ENCODE data around the gene C11orf87. TPM values are rescaled to one million over a fixed set of nuclear protein-coding genes. Genes with fewer than 3 reads are reported as not detected.

The C11orf87 gene
- total and polyA plus RNA-seq, 9 of the 15 experiments (the other 6 are each of a cell fraction or from before 2014, with no cell fraction given) = not detected

- TF ChIP-seq AFF1 (IDR thresholded peaks at IDR 0.05; ENCODE audit: low read depth in 1 of 2, partially characterized antibody in 2 of 2) (peak in 1 of 2 experiments; percentile 35), TEAD1 (CRISPR knock-in tag; IDR thresholded peaks at IDR 0.05) (no peak), ZNF778 (CRISPR knock-in tag; IDR thresholded peaks at IDR 0.05) (no peak), RFX1 (IDR thresholded peaks at IDR 0.05) (no peak), RBM22 (IDR thresholded peaks at IDR 0.05; ENCODE audit: low read depth, low read length, poor library complexity, severe bottlenecking) (no peak), HDAC1 (IDR thresholded peaks at IDR 0.05) (no peak), PHTF2 (CRISPR knock-in tag; IDR thresholded peaks at IDR 0.05) (no peak), SPI1 (IDR thresholded peaks at IDR 0.05; ENCODE audit: borderline replicate concordance, low read depth, low read length) (no peak)
These were observed 2.9 kb downstream of the C11orf87 start (continued) for GRCh38 chr11:109424901-109425300.

Measured in K562 (cell line).